Rectal smooth muscle tissue (tissue), 1 donor: ENCODE data around the gene ARHGAP22.
"Not testable (repeated sequence)": the region's sequence is repeated elsewhere in the genome, so short reads cannot be mapped to it uniquely, and the experiment has no call there.

Experiments used
- H3K27ac ChIP-seq: one replicate; pipeline ENCODE4 v1.7.0; 2013; ENCODE audit warnings: low read depth, low read length, inconsistent platforms
- H3K27me3 ChIP-seq: one replicate; pipeline ENCODE4 v1.7.0; 2013; ENCODE audit warnings: low read length; ENCODE audit not compliant: control insufficient read depth, insufficient read depth
- H3K36me3 ChIP-seq: one replicate; pipeline ENCODE4 v1.7.0; 2013; ENCODE audit warnings: low read length; ENCODE audit not compliant: control insufficient read depth, insufficient read depth
- H3K4me1 ChIP-seq: one replicate; pipeline ENCODE4 v1.7.0; 2013; ENCODE audit warnings: low read length; ENCODE audit not compliant: control insufficient read depth, insufficient read depth
- H3K4me3 ChIP-seq: one replicate; pipeline ENCODE4 v1.7.0; 2013; ENCODE audit warnings: low read length
- H3K9ac ChIP-seq: one replicate; pipeline ENCODE4 v1.7.0; 2013; ENCODE audit warnings: low read length

The ARHGAP22 gene, protein sequence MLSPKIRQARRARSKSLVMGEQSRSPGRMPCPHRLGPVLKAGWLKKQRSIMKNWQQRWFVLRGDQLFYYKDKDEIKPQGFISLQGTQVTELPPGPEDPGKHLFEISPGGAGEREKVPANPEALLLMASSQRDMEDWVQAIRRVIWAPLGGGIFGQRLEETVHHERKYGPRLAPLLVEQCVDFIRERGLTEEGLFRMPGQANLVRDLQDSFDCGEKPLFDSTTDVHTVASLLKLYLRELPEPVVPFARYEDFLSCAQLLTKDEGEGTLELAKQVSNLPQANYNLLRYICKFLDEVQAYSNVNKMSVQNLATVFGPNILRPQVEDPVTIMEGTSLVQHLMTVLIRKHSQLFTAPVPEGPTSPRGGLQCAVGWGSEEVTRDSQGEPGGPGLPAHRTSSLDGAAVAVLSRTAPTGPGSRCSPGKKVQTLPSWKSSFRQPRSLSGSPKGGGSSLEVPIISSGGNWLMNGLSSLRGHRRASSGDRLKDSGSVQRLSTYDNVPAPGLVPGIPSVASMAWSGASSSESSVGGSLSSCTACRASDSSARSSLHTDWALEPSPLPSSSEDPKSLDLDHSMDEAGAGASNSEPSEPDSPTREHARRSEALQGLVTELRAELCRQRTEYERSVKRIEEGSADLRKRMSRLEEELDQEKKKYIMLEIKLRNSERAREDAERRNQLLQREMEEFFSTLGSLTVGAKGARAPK

DNA sequence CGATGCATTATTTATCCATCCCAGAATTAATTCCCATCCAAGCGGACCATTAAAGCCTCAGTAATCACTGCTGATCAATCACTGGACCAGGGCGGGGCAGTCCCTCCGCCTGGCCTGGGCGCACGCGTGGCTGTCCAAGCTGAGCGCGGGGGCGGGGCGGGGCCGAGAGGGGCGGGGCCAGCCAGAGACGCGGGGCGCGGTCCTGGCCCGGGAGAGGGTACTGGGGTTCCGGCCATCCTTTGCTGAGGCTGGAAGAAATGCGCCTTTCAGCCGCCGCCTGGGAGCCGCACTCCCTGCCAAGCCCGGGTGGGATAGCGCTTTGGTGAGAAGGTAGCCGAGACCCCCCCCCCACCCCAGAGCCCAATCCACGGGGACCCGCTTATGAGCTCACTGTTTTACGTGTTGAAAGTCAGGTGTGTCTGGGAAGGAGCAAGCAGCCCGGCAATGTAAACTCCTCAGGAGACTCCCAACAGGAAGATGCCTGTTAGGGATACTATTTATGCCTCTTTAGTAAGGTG lies at the start of gene ARHGAP22:
ARHGAP22 (minus strand) TSS at position 83 of the 518 bp plus-strand sequence. CDS start 277 bp downstream, outside the sequence.
- H3K9ac ChIP-seq, result no peak within 1 kb of the TSS
- peaks cover 4% of the 10 kb centered on the region for H3K27me3 ChIP-seq
- H3K27ac ChIP-seq, result no peak within 1 kb of the TSS
- peak within 1 kb of the TSS; percentile 67 for H3K4me3 ChIP-seq
- H3K4me1 ChIP-seq, result no peaks in the 10 kb centered on the region
- no peaks in the 10 kb centered on the region for H3K36me3 ChIP-seq

GRCh38 chr10:48653944-48654698 lies 49.2 kb upstream of the ARHGAP22 start:
- Histone ChIP-seq H3K36me3 (no peaks in the 10 kb centered on the region), H3K27me3 (no peaks in the 10 kb centered on the region), H3K4me1 (peaks cover 3% of the 10 kb centered on the region), H3K27ac (no peak overlapping the region), H3K4me3 (no peak overlapping the region), H3K9ac (no peak overlapping the region)

DNA sequence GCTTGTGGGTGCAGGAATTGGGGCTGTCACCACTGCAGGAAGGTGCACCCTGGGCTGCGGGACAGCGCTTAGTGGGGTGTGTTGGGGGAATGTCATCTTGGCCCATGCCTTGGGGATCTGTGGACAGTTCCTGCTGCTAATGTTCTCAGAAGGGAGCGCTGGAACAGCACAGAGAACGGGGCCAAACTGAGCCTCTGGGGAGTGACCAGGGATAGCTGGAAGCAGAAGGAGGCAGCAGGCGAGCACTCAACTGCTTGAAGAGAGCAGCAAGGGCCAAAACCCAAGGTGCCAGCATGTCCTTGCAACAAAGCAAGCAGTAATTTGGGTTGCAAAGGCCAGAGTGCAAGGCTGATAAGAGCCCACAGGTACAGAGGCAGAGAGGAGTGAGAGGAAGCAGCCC lies 48.5 kb upstream of the ARHGAP22 start:
- no peak overlapping the region for H3K27ac ChIP-seq
- H3K4me3 ChIP-seq, result no peak overlapping the region
- no peak overlapping the region for H3K9ac ChIP-seq
- H3K36me3 ChIP-seq, result no peaks in the 10 kb centered on the region
- peaks cover 3% of the 10 kb centered on the region for H3K4me1 ChIP-seq
- no peaks in the 10 kb centered on the region for H3K27me3 ChIP-seq

DNA sequence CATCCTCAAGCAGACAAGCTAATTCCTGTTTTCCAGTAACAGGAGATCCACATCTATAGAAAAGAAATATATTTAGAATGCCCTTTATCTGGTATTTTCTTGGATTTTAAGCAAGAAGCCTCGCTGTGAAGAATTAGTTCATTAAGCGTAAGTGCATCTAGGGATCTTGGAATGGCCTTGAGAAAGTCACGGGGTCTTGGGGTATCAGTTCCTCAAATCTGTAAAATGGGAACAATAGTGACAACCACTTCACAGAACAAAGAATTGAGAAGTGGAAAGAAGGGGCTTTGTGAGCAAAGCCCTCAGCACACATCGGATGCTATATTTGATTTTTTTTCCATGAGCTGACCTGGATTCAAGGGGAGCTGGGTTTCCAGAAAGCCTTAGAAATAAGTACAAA lies 47.5 kb upstream of the ARHGAP22 start:
- Histone ChIP-seq H3K27ac (no peak overlapping the region), H3K4me1 (peaks cover 3% of the 10 kb centered on the region), H3K9ac (no peak overlapping the region), H3K27me3 (no peaks in the 10 kb centered on the region), H3K4me3 (no peak overlapping the region), H3K36me3 (no peaks in the 10 kb centered on the region)

DNA sequence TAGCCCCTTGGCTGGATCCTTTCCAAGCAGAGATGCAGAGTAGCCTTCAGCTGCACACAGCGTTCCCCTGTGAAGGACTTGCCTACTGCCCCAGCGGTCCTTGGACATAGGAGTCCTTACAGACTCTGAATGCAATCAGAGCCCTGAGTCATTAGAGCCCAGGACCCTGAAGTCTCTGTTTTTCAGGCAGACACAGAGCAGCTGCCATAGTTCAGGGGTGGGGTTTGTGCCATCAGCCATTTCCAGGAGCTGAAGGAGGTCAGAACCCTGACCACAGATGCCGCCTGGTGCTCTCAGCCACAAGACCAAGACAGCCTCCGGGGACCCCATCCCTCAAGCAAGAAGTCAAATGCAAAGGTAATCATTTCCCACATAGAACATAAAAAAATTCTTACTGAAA lies 47.0 kb upstream of the ARHGAP22 start:
- Histone ChIP-seq H3K27me3 (no peaks in the 10 kb centered on the region), H3K9ac (no peak overlapping the region), H3K4me1 (peaks cover 3% of the 10 kb centered on the region), H3K27ac (no peak overlapping the region), H3K4me3 (no peak overlapping the region), H3K36me3 (no peaks in the 10 kb centered on the region)

DNA sequence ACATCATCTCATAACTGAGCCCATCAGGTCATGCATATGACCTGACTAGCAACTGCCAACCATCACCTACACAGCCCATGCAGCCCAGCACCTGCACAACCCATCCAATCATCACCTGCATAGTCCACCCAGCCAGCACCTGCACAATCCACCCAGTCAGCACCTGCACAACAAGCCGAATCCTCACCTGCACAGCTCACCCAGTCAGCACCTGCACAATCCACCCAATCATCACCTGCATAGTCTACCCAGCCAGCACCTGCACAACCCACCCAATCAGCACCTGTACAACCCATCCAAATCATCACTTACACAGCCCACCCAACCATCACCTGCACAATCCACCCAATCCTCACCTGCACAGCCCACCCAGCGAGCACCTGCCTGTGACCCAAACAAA lies 46.4 kb upstream of the ARHGAP22 start:
- Histone ChIP-seq H3K9ac (no peak overlapping the region), H3K4me3 (no peak overlapping the region), H3K36me3 (no peaks in the 10 kb centered on the region), H3K4me1 (peaks cover 3% of the 10 kb centered on the region), H3K27ac (no peak overlapping the region), H3K27me3 (no peaks in the 10 kb centered on the region)

DNA sequence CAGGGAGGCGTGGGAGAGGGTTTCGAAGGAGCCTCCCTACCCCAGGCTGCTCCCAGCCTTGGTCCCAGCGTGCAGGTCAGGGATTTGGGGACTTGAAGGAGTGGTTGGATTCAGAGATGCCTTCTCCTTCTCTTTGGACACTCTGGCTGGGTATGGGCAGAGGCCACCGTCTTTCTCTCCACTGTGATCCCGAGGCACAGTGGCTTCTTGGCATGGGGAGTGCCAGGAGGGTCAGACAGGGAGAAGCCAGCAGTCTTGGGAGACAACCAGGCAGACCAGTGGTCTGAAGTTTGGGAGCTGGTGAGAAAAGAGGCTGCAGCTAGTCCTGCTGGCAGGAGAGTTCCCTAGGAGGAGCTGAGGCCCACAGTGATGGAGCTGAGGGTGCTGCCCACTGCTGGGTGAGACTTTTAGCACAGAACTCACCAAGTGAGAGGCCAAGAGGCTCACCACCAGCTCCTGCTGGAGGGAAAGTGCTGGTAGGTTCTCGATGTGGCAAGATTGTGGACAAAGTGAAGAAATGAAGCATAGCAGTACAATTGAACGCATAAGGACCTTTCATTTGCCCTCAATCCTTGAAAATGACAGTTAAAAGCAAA lies 44.6 kb upstream of the ARHGAP22 start:
- H3K4me3 ChIP-seq, result no peak overlapping the region
- H3K4me1 ChIP-seq, result no peaks in the 10 kb centered on the region
- no peaks in the 10 kb centered on the region for H3K36me3 ChIP-seq
- H3K9ac ChIP-seq, result no peak overlapping the region
- no peak overlapping the region for H3K27ac ChIP-seq
- H3K27me3 ChIP-seq, result no peaks in the 10 kb centered on the region

DNA sequence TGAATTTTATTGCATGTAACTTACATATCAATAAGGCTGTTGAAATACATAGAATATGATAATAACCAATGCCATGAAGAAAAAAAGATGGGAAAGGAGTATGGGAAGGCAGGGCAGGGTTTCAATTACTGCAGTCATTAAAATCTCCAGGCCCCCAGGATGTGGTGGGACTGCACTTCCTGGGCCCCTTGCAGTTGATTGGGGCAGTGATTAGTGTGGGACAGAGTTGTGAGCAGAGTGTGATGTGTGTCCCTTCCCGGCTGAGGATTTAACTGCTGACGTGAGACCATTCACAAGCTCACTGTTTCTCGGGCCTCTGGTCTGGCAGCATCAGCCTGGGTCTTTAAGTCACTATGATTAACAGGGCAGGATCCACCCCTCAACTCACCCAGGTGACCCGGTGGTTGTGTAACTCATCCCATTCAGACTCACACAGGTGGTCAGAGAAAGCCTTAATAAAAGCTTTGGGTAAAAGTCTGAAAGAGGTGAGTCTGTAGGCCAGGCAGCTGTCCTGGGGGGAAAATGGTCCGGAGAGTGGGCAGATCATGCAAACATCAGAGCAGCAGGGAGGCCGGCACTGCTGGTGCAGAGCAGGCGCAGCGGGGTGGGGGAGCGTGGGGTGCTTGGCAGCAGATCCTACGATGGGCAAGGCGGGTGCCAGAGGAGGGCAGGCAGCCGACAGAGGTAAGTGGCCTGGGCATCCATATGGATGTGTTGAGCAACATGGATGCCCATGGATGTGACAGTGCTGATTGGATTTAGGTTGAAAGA lies 43.5 kb upstream of the ARHGAP22 start:
- Histone ChIP-seq H3K4me3 (no peak overlapping the region), H3K27ac (no peak overlapping the region), H3K27me3 (no peaks in the 10 kb centered on the region), H3K4me1 (no peaks in the 10 kb centered on the region), H3K9ac (no peak overlapping the region), H3K36me3 (no peaks in the 10 kb centered on the region)

DNA sequence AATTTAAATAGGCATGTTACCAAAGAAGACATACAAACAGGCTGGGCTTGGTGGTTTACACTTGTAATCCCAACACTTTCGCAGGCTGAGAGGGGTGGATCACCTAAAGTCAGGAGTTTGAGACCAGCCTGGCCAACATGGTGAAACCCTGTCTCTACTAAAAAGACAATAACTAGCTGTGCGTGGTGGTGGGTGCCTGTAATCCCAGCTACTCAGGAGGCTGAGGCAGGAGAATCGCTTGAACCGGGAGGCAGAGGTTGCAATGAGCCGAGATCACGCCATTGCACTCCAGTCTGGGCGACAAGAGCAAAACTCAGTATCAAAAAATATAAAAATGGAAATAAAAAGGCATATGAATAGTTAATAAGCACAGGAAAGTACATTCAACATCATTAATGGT lies 42.2 kb upstream of the ARHGAP22 start:
- H3K36me3 ChIP-seq, H3K27ac ChIP-seq, H3K9ac ChIP-seq, H3K4me3 ChIP-seq, H3K27me3 ChIP-seq, H3K4me1 ChIP-seq: not testable (repeated sequence)

DNA sequence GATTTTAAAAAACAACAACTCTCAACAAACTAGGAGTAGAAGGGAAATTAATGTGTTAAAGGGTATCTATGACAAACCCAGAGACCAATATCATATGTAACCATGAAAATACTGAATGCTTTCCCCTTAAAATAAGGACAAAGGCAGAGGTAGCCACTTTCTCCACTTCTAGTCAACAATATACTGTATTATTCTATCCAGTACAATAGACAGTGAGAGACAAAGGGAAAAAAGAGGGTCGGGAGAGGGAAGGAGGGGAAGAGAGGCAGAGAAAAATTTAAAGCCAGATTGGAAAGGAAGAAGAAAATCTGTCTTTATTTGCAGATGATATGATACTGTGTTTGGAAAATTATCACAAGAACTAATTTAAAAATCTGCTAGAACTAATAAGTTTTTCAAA lies 40.7 kb upstream of the ARHGAP22 start:
- no peak overlapping the region for H3K27ac ChIP-seq
- H3K9ac ChIP-seq, result no peak overlapping the region
- H3K27me3 ChIP-seq, result no peaks in the 10 kb centered on the region
- H3K4me3 ChIP-seq, result no peak overlapping the region
- H3K36me3 ChIP-seq, result no peaks in the 10 kb centered on the region
- no peaks in the 10 kb centered on the region for H3K4me1 ChIP-seq

DNA sequence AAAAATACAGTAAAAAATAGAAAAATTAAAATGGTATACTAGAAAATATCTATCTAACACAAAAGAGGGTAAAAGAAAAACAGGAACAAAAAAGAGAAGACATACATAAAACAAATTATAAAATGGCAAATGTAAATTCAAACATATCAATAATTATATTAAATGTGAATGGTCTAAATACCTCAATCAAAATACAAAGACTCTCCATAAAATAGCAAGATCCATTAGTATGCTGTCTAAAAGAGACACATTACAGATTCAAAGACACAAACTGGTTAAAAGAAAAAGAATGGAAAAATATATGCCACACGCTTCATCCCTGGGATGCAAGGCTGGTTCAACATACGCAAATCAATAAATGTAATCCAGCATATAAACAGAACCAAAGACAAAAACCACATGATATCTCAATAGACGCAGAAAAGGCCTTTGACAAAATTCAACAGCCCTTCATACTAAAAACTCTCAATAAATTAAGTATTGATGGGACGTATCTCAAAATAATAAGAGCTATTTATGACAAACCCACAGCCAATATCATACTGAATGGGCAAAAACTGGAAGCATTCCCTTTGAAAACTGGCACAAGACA lies 36.3 kb upstream of the ARHGAP22 start:
- H3K9ac ChIP-seq, H3K4me3 ChIP-seq, H3K27ac ChIP-seq, H3K4me1 ChIP-seq, H3K36me3 ChIP-seq, H3K27me3 ChIP-seq: not testable (repeated sequence)
